ENCODE measurements around the gene COL20A1.

DNA sequence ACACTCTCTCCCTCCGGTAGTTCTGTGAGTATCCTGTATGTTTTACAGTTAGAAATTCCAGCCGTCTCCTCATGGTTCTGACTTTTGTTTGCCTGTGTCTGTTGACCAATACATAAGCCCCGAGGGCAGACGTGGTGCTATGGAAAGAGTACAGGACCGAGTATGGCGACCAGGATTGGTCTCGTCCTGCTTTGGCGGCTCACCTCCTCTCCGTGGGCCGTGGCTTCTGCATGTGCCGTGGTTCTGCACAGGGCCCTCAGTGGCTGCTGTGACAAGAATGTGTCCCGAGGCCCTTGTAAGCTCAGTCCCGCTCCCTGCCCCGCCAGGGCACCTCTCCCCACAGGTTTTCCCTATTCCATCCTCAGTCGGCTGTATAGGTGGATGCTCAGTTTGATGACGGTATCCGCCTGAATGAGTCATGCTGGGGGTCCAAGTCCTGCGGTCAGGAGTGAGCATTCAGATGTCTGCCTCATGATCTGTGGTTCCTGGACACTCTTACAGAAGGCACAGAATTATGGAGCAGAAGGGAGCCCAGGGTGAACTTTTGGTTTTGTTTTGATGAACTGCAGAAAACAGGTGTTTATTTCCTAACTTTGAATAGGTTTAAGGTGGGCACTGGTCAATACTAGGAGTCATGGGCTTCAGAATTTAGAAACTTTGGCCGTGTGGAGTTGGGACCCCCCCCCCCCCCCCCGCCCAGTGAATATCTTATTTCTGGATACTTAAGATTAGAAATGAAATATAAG, 19.2 kb upstream of the COL20A1 start:
- TF ChIP-seq EZH2 (IDR thresholded peaks at IDR 0.05; ENCODE audit: low read length, unreplicated experiment) = no peak
- TF ChIP-seq, protein P1, sequence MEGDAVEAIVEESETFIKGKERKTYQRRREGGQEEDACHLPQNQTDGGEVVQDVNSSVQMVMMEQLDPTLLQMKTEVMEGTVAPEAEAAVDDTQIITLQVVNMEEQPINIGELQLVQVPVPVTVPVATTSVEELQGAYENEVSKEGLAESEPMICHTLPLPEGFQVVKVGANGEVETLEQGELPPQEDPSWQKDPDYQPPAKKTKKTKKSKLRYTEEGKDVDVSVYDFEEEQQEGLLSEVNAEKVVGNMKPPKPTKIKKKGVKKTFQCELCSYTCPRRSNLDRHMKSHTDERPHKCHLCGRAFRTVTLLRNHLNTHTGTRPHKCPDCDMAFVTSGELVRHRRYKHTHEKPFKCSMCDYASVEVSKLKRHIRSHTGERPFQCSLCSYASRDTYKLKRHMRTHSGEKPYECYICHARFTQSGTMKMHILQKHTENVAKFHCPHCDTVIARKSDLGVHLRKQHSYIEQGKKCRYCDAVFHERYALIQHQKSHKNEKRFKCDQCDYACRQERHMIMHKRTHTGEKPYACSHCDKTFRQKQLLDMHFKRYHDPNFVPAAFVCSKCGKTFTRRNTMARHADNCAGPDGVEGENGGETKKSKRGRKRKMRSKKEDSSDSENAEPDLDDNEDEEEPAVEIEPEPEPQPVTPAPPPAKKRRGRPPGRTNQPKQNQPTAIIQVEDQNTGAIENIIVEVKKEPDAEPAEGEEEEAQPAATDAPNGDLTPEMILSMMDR (conservative IDR thresholded peaks at IDR 0.05; ENCODE audit: low read depth, low read length) = no peak
